SJCRH30 (cell line): ENCODE data around the gene POLR3F. TPM values are rescaled to one million over a fixed set of nuclear protein-coding genes. Genes with fewer than 3 reads are reported as not detected.

Experiments
- DNase-seq, 2 experiments: peaks; one replicate each; pipeline ENCODE4 v3.0.0-alpha.2; 2015 to 2020
- H3K27ac ChIP-seq: fragments of 250-450 bp; sonication (Bioruptor Pico); 2 replicates; pipeline ENCODE4 v1.5.1; 2020; ENCODE audit warnings: mild to moderate bottlenecking, moderate library complexity
- H3K27me3 ChIP-seq: fragments of 250-450 bp; sonication (Bioruptor Pico); 2 replicates; pipeline ENCODE4 v1.5.1; 2020; ENCODE audit warnings: mild to moderate bottlenecking, moderate library complexity
- H3K36me3 ChIP-seq: fragments of 250-450 bp; sonication (Bioruptor Pico); 2 replicates; pipeline ENCODE4 v1.5.1; 2020; ENCODE audit warnings: mild to moderate bottlenecking, moderate library complexity
- H3K4me1 ChIP-seq: fragments of 250-450 bp; sonication (Bioruptor Pico); 2 replicates; pipeline ENCODE4 v1.5.1; 2020; ENCODE audit warnings: mild to moderate bottlenecking, moderate library complexity
- H3K4me3 ChIP-seq: fragments of 250-450 bp; sonication (Bioruptor Pico); 2 replicates; pipeline ENCODE4 v1.5.1; 2020; ENCODE audit warnings: mild to moderate bottlenecking, moderate library complexity
- H3K9me3 ChIP-seq: fragments of 250-450 bp; sonication (Bioruptor Pico); replicated peaks from 2 replicates; pipeline ENCODE4 v1.5.1; 2020; ENCODE audit warnings: mild to moderate bottlenecking, moderate library complexity
- total RNA-seq: library from RNA; depleted of rRNA; stranded (reverse); fragments of >200 nt; shearing (Covaris generic); gene quantifications from 2 replicates; pipeline ENCODE4 v1.2.3, GENCODE V29; 2014; rRNA removed

POLR3F gene, protein sequence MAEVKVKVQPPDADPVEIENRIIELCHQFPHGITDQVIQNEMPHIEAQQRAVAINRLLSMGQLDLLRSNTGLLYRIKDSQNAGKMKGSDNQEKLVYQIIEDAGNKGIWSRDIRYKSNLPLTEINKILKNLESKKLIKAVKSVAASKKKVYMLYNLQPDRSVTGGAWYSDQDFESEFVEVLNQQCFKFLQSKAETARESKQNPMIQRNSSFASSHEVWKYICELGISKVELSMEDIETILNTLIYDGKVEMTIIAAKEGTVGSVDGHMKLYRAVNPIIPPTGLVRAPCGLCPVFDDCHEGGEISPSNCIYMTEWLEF
- 25.5 and 28.8 TPM in 2 replicates for total RNA-seq

DNA sequence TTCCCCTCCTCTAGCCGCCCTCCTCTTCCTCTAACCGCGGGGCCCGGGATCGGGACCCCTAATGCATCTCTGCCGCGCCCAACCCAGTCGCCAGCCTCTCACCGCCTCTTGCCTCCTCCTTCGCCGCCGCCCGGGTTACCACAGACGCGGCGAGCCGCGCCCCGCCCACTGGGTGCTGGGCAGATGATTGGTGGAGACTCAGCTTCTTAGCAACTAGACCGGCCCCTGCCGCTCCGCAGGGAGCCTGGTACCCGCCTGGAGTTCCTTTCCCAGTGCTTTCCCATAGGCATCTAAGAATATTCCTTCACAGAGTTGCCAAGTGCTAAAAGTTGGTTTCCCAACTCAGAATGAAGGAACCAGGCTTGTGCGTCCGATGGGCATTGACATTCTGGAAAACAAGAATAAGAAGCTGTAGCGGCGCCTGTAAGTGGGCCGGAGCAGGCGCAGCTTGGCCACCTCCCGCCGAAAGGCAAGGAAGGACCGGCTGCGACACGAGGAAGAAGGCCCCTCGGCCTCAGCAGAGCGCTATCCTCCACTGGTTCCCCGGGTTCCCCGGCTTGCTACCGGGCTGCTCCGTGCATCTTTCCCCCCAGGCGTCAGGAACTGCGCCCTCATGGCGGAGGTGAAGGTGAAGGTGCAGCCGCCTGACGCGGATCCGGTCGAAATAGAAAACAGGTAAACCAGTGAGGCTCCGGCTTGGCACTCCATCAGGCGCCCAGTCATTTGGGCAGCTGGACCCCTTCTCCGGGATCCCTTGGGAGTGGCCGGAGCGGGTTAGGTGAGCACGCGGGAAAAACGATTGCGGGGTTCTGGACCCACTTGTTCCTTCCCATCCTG lies at the start of gene POLR3F, which contains the start of gene DZANK1:
TSS of gene POLR3F (plus strand) at position 497 of the 837 bp plus-strand sequence. CDS start at position 614, 117 bp downstream.
TSS of gene DZANK1 (minus strand) at position 137 of the 837 bp plus-strand sequence. CDS start 1,672 bp downstream, outside the sequence.
- peak; percentile 98 for DNase-seq
- H3K4me3 ChIP-seq = peak within 1 kb of the TSS; percentile 80
- H3K27ac ChIP-seq = peak within 1 kb of the TSS; percentile 98
- no peaks in the 10 kb centered on the region for H3K4me1 ChIP-seq
- no peaks in the 10 kb centered on the region for H3K9me3 ChIP-seq
- H3K27me3 ChIP-seq = no peaks in the 10 kb centered on the region
- peaks cover 2% of the 10 kb centered on the region for H3K36me3 ChIP-seq

DNA sequence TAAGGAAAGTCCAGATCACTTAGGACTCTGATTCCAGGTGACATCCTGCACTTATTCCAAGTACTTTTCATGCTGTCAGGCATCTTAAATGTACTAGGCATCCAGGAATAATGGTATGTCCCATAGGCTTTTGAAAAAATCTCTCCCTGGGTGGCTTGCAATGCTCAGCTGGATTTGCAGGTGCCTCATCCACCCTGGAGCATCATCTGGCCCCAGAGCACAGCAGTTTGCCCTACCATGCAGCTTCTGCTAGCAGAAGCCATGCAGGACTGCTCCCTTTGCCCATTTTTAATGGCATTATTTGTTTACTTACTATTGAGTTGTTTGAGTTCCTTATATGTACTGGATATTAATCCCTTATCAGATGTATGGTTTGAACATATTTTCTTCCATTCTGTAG lies 45.6 kb upstream of the POLR3F start:
- Histone ChIP-seq H3K27ac (no peak overlapping the region), H3K4me1 (no peaks in the 10 kb centered on the region; the same call in 1 of the 2 replicates), H3K36me3 (no peaks in the 10 kb centered on the region), H3K9me3 (0 out of 2 replicates have a peak, but pooled peaks cover 3% of the 10 kb centered on the region), H3K4me3 (no peak overlapping the region), H3K27me3 (no peaks in the 10 kb centered on the region)
- DNase-seq = no peak

DNA sequence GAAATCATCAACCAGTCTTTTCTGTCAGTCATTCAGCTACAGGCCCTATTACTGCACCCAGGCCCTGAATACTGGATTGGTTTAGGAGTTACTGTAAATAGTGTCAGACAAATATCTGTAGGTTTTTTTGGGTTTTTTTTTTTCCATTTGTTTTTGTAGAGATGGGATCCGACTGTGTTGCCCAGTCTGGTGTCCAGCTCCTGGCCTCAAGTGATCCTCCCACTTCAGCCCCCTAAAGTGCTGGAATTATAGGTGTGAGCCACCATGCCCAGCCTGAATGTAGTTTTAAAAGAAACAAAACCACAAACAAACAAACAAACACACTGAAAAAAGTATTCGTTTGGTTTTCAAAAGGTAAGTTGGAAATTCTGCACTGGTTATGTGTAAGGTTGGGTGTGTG lies 40.0 kb upstream of the POLR3F start:
- no peaks in the 10 kb centered on the region for H3K27me3 ChIP-seq
- DNase-seq = no peak
- no peaks in the 10 kb centered on the region; the same call in none of the 2 replicates for H3K4me1 ChIP-seq
- H3K36me3 ChIP-seq = no peaks in the 10 kb centered on the region
- 0 out of 2 replicates have a peak, but pooled peaks cover 3% of the 10 kb centered on the region for H3K9me3 ChIP-seq
- H3K4me3 ChIP-seq = no peak overlapping the region
- no peak overlapping the region for H3K27ac ChIP-seq

DNA sequence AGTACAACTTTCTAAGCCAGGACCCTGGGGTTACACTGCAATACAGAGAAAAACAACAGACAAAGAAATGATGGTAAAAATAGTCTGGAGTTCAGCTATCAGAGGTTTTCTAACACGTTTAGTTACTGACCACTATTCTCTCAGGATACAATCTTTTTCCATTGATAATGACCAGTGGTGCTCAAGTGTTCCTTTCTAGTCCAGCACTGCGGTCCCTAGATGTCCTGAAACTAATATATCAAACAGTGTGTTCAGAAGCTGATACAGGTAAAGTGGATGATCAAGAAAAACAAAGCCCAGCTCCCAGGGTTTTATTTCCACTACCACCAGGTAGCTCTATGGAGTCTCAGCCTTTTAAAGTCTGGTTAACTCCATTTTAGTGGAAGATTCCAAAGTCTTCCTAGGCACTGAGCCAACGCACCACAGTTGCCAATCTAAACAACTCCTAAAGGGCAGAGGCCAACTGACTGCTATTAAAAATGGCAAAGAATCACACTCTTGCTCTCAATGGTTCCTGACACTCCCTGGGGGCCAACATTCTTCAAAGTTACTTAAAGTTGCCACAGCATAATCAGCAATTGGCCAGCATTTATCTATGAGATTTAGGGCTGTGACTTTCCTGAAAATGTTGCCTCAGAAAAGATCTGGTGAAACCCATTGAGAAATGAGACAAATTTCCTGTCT lies 38.6 kb upstream of the POLR3F start:
- Histone ChIP-seq H3K4me1 (no peaks in the 10 kb centered on the region; the same call in 1 of the 2 replicates), H3K9me3 (no peaks in the 10 kb centered on the region), H3K36me3 (no peaks in the 10 kb centered on the region), H3K27ac (no peak overlapping the region), H3K27me3 (no peaks in the 10 kb centered on the region), H3K4me3 (no peak overlapping the region)
- DNase-seq = no peak

DNA sequence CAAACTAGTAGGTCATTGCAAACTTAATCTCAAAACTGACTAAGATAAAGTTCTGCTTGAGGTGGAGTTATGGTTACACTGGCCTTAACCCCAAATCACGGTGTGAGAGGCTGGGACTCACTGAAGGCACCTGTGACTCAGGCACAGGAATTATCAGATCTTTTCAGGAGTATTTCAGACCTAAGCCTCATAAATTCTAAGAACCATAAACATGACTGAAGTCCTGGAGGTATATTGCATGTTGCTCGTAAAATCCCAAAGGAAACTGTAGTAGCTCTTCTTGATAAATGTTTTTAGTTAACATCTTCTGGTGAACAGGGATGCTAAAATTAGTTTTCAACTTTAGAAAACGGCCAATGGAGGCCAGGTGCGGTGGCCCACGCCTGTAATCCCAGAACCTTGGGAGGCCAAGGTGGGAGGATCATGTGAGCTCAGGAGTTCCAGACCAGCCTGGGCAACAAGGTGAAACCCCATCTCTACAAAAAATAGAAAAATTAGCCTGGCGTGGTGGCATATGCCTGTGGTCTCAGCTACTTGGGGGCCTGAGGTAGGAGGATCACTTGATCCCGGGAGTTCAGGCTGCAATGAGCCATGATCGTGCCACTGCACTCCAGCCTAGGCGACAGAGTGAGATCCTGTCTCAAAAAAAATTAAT lies 36.9 kb upstream of the POLR3F start:
- H3K27me3 ChIP-seq = no peaks in the 10 kb centered on the region
- H3K9me3 ChIP-seq = no peaks in the 10 kb centered on the region
- no peaks in the 10 kb centered on the region; the same call in 1 of the 2 replicates for H3K4me1 ChIP-seq
- no peak for DNase-seq
- H3K4me3 ChIP-seq = no peak overlapping the region
- H3K36me3 ChIP-seq = no peaks in the 10 kb centered on the region
- no peak overlapping the region for H3K27ac ChIP-seq

DNA sequence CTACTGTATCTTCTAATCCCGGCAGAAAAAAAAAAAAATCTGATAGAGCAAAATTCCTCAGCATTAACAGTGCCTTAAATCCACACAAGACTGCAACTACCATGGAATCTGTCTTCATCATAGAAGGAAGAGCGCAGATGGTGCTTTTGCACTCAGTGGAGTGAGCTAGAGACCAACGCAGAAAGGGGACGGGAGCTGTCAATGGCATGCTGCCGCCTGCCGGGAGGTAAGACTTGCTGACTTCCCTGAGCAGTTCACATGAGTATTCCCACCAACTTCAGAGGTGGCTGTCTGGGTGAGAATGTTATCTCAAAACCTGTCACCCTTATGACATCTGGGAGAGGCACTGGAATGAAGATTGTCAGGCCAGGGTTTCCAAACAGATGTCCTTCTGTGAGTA lies 36.0 kb upstream of the POLR3F start:
- Histone ChIP-seq H3K4me1 (no peaks in the 10 kb centered on the region; the same call in 1 of the 2 replicates), H3K27ac (no peak overlapping the region), H3K27me3 (no peaks in the 10 kb centered on the region), H3K4me3 (no peak overlapping the region), H3K9me3 (no peaks in the 10 kb centered on the region), H3K36me3 (no peaks in the 10 kb centered on the region)
- DNase-seq = no peak

DNA sequence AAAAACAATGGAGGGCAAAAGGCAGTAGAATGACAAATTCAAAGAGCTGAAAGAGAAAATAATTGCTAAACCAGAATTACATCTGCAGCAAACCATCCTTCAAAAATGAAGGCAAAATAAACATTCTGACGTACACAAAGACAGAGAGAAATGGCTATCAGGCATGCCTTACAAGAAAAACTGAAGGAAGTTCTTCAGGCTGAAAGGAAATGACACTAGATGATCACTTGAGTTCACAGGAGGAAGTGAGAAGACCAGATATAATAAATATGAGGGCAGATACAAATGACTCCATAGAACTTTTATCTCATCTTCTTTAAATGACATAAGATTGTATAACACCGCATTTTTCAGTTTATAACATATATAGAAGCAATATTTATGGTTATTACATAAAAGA lies 30.3 kb upstream of the POLR3F start:
- Histone ChIP-seq H3K36me3 (no peaks in the 10 kb centered on the region), H3K4me1 (no peaks in the 10 kb centered on the region), H3K4me3 (no peak overlapping the region), H3K27me3 (no peaks in the 10 kb centered on the region), H3K9me3 (no peaks in the 10 kb centered on the region), H3K27ac (no peak overlapping the region)
- no peak for DNase-seq

GRCh38 chr20:18440403-18440802 lies 26.8 kb upstream of the POLR3F start:
- no peaks in the 10 kb centered on the region for H3K9me3 ChIP-seq
- H3K36me3 ChIP-seq = no peaks in the 10 kb centered on the region
- H3K4me3 ChIP-seq = no peak overlapping the region
- H3K27ac ChIP-seq = no peak overlapping the region
- no peak for DNase-seq
- no peaks in the 10 kb centered on the region for H3K27me3 ChIP-seq
- peaks cover 7% of the 10 kb centered on the region; the same call in 1 of the 2 replicates for H3K4me1 ChIP-seq

- no peak overlapping the region for H3K4me3 ChIP-seq
- DNase-seq = peak; percentile 17 to 44
Measured at GRCh38 chr20:18443886-18444285, 23.3 kb upstream of the POLR3F start.

DNA sequence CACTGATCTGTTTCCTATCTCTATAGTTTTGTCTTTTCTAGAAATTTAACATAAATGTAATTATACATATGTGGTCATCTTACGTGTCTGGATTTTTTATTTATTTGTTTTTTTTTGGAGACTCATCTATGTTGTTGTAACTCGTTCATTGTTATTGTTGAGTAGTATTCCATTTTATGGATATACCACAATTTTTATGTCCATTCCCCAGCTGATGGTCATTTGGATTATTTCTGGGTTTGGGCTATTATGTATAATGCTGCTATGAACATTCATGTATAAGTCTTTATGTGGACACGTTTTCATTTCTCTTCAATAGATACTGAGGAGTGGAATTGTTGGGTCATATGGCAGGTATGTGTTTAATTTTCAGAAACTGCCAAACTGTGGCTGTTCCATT lies 10.6 kb upstream of the POLR3F start:
- no peak for DNase-seq
- Histone ChIP-seq H3K4me1 (no peaks in the 10 kb centered on the region), H3K27ac (no peak overlapping the region), H3K9me3 (0 out of 2 replicates have a peak, but pooled peaks cover 3% of the 10 kb centered on the region), H3K4me3 (no peak overlapping the region), H3K27me3 (no peaks in the 10 kb centered on the region; the same call in 1 of the 2 replicates), H3K36me3 (no peaks in the 10 kb centered on the region)

More at GRCh38 chr20:18443886-18444285, 23.3 kb upstream of the POLR3F start:
- no peaks in the 10 kb centered on the region for H3K27me3 ChIP-seq
- H3K4me1 ChIP-seq = peaks cover 7% of the 10 kb centered on the region; the same call in 1 of the 2 replicates
- no peak overlapping the region for H3K27ac ChIP-seq
- no peaks in the 10 kb centered on the region for H3K9me3 ChIP-seq
- no peaks in the 10 kb centered on the region for H3K36me3 ChIP-seq

DNA sequence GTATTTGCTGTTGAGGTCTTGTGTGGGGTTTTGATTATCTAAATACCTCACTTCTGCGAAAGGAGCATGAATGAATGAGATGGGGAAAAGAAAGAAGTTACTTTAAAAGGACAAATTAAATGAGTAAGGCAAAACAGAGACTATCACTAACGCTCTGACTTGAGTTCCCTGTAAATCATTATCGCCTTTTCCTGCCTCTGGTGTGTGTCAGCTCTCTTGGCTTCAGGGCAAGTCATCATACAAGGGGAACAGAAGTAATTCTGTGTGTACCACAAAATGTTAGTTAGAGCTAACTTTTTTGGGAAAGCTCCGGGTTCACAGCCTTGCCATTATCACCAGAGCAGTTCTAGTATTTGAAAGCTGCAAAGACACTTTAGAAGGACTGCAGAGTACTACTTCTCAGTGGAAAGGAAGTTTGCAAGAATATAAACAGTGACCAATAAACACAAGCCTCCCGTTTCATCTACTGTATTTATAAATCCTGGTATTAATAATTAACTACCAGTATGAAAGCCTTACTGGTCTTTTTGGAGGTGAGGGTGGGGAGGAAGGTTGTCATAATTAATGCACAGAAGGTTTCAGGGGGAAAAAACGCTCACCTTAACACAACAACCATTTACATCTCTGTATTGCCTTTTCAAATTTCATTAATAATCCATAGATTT lies 1.5 kb upstream of the POLR3F start:
- H3K4me3 ChIP-seq = peak overlapping the region; percentile 80
- no peaks in the 10 kb centered on the region for H3K27me3 ChIP-seq
- H3K36me3 ChIP-seq = peaks cover 2% of the 10 kb centered on the region
- H3K27ac ChIP-seq = no peak overlapping the region; the same call in 1 of the 2 replicates
- no peaks in the 10 kb centered on the region for H3K9me3 ChIP-seq
- no peak for DNase-seq
- H3K4me1 ChIP-seq = no peaks in the 10 kb centered on the region

DNA sequence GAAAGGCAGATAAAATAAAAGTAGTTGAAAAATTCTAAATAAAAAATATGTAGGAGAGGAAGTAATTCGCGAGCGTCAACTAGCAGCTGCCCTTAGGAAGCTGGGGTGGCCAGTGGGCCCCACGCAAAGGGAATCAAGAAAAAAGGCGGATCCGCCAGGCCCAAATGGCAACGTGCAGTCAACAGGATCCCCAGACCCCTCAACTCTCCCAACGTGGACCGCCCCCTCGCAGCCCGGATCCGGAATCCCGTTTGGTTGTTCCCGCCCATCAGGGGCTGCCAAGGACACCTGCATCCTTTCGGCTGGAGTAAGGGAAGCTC lies 656 bp upstream of the POLR3F start:
- H3K27me3 ChIP-seq = no peaks in the 10 kb centered on the region
- peak overlapping the region; percentile 80 for H3K4me3 ChIP-seq
- H3K27ac ChIP-seq = peak overlapping the region; percentile 98
- no peaks in the 10 kb centered on the region for H3K9me3 ChIP-seq
- peaks cover 2% of the 10 kb centered on the region for H3K36me3 ChIP-seq
- H3K4me1 ChIP-seq = no peaks in the 10 kb centered on the region
- DNase-seq = no peak

GRCh38 chr20:18477218-18477617 lies 10.0 kb downstream of the POLR3F start:
- no peak overlapping the region for H3K27ac ChIP-seq
- DNase-seq = no peak
- H3K36me3 ChIP-seq = peaks cover 73% of the 10 kb centered on the region
- H3K27me3 ChIP-seq = no peaks in the 10 kb centered on the region
- no peaks in the 10 kb centered on the region for H3K4me1 ChIP-seq
- H3K4me3 ChIP-seq = no peak overlapping the region
- no peaks in the 10 kb centered on the region for H3K9me3 ChIP-seq

GRCh38 chr20:18477821-18478220 lies 10.6 kb downstream of the POLR3F start:
- Histone ChIP-seq H3K27me3 (no peaks in the 10 kb centered on the region), H3K36me3 (peaks cover 76% of the 10 kb centered on the region), H3K27ac (no peak overlapping the region), H3K9me3 (no peaks in the 10 kb centered on the region), H3K4me1 (no peaks in the 10 kb centered on the region), H3K4me3 (no peak overlapping the region)
- no peak for DNase-seq
